Sigmoid colon (tissue), 4 donors: ENCODE results near the gene TMEM14A.

Experiments
- CTCF ChIP-seq, 4 experiments: fragments of 450-650 bp in 3 of 4; fragments of 200-600 bp in 1 of 4; IDR thresholded peaks; one replicate each; pipeline ENCODE4 v1.5.1; 2016 to 2019; ENCODE audit warnings: antibody characterized with exemption in 4 of 4, mild to moderate bottlenecking in 3 of 4, moderate library complexity in 2 of 4
- EP300 ChIP-seq, 4 donors: sonication (generic); formaldehyde crosslinking; IDR thresholded peaks; one replicate each; pipeline ENCODE4 v1.6.1; 2017; ENCODE audit warnings: antibody characterized with exemption in 4 of 4

- TF ChIP-seq EP300 (IDR thresholded peaks at IDR 0.05) (no peak), CTCF (IDR thresholded peaks at IDR 0.05) (no peak)
These were observed 4.4 kb upstream of the TMEM14A start for GRCh38 chr6:52666523-52666922.
